ENCODE measurements around the gene GPAT2.
"Not testable (repeated sequence)": the region's sequence is repeated elsewhere in the genome, so short reads cannot be mapped to it uniquely, and the experiment has no call there.

GPAT2 gene

GRCh38 chr2:96064760-96065159 is 30.0 kb upstream of the GPAT2 start:
- not testable (repeated sequence) for DNase-seq (ENCODE audit: low spot score)

GRCh38 chr2:96064047-96064675 is 29.4 kb upstream of the GPAT2 start:
- DNase-seq (ENCODE audit: low spot score): not testable (repeated sequence)

- peak; percentile 86 for DNase-seq (ENCODE audit: low spot score)
Measured at GRCh38 chr2:96063116-96063899, 28.6 kb upstream of the GPAT2 start.

- DNase-seq (ENCODE audit: low spot score): not testable (repeated sequence)
Measured at GRCh38 chr2:96062483-96062882, 27.8 kb upstream of the GPAT2 start.

GRCh38 chr2:96061901-96062300 is 27.2 kb upstream of the GPAT2 start:
- DNase-seq (ENCODE audit: low spot score): peak; percentile 26

- not testable (repeated sequence) for DNase-seq (ENCODE audit: low spot score)
Measured at GRCh38 chr2:96061197-96061817, 26.6 kb upstream of the GPAT2 start.

GRCh38 chr2:96060325-96060724 is 25.6 kb upstream of the GPAT2 start:
- DNase-seq (ENCODE audit: low spot score): not testable (repeated sequence)

GRCh38 chr2:96059443-96059842 is 24.7 kb upstream of the GPAT2 start:
- DNase-seq (ENCODE audit: low spot score): not testable (repeated sequence)

- DNase-seq (ENCODE audit: low spot score): not testable (repeated sequence)
Measured at GRCh38 chr2:96055830-96056229, 21.1 kb upstream of the GPAT2 start.

GRCh38 chr2:96054537-96054936 is 19.8 kb upstream of the GPAT2 start:
- DNase-seq (ENCODE audit: low spot score): not testable (repeated sequence)

GRCh38 chr2:96053385-96053784 is 18.7 kb upstream of the GPAT2 start:
- DNase-seq (ENCODE audit: low spot score): not testable (repeated sequence)

- not testable (repeated sequence) for DNase-seq (ENCODE audit: low spot score)
Measured at GRCh38 chr2:96052632-96053031, 17.9 kb upstream of the GPAT2 start.

GRCh38 chr2:96049917-96050262 is 15.2 kb upstream of the GPAT2 start:
- DNase-seq (ENCODE audit: low spot score): not testable (repeated sequence)

- peak; percentile 33 for DNase-seq (ENCODE audit: low spot score)
Measured at GRCh38 chr2:96049049-96049916, 14.6 kb upstream of the GPAT2 start.

- not testable (repeated sequence) for DNase-seq (ENCODE audit: low spot score)
Measured at GRCh38 chr2:96035554-96035953, 838 bp upstream of the GPAT2 start.

- not testable (repeated sequence) for DNase-seq (ENCODE audit: low spot score)
Measured at GRCh38 chr2:96033997-96034396, 719 bp downstream of the GPAT2 start.

- not testable (repeated sequence) for DNase-seq (ENCODE audit: low spot score)
Measured at GRCh38 chr2:96027725-96028325, 6.9 kb downstream of the GPAT2 start.

GRCh38 chr2:96025755-96026154 is 9.0 kb downstream of the GPAT2 start:
- not testable (repeated sequence) for DNase-seq (ENCODE audit: low spot score)

- DNase-seq (ENCODE audit: low spot score): no peak
Measured at GRCh38 chr2:96025194-96025492, 9.6 kb downstream of the GPAT2 start.

- no peak for DNase-seq (ENCODE audit: low spot score)
Measured at GRCh38 chr2:96024336-96025193, 10.2 kb downstream of the GPAT2 start.

- not testable (repeated sequence) for DNase-seq (ENCODE audit: low spot score)
Measured at GRCh38 chr2:96023701-96024100, 11.0 kb downstream of the GPAT2 start.
